ENCODE data around the gene DDX23.

- TF ChIP-seq CTCF (IDR thresholded peaks at IDR 0.05; ENCODE audit: low read length) (no peak), EZH2 (IDR thresholded peaks at IDR 0.05; ENCODE audit: borderline replicate concordance, low read length) (no peak)
Observed at GRCh38 chr12:48868451-48868850, 16.5 kb upstream of the DDX23 start.

Data from OCI-LY1 (cell line).